Activated CD4-positive, CD25-positive, alpha-beta regulatory T cell treated with anti-CD3 and anti-CD28 coated beads, Interleukin-2, amount 50 U/mL, for 24 hours (primary cell): Measurements from ENCODE around the gene MRGPRX2.

Source experiments
- ATAC-seq, 2 donors: fragments of 150-1000 bp; cut with Tn5 transposase; one replicate each; pipeline ENCODE4 v1.10.0; 2021; ENCODE audit warnings: mild to moderate bottlenecking in 1 of 2, moderate library complexity in 1 of 2

Gene MRGPRX2

DNA sequence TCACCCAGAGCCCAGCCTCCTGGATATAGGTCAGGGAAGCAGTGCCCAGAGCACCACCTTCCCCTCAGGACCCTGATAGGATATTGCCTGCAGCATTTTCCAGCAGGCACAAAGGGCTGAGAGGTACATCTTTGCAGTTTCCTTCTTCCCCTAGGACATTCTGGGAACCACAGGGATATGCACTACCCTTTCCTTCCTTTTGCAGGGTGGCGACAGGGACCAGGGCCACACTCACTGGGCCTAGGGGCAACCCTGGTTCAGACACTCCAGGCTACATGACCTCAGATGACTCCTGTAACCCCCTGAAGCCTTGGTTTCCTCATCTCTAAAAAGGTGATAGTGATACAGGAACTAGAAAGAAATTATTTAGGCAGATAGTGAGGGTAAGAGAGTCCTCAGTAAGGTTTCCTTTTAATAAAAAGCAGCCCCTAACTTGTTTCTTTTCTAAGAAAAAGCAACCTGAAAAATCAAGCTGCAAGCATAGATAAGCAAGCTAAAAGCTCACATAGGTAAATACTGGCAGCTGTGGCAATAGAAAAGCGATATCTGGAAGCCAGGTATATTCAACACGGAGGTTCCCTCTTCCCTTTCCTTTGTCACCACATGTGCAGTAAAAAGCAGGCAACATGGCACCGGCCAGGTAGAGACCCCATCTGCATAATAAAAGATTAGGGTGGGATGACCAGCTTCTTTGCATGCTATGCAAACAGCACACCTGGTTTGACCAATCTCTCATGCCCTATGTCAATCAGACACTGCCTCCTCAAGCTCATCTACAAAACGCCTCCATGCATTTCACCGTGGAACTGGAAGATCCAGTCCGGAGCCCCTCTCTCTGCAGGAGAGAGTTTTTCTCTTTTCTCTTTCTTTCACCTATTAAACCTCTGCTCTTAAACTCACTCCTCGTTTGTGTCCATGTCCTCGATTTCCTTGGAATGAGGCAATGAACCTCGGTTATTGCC, 13.2 kb upstream of the MRGPRX2 start:
- ATAC-seq: no peak

DNA sequence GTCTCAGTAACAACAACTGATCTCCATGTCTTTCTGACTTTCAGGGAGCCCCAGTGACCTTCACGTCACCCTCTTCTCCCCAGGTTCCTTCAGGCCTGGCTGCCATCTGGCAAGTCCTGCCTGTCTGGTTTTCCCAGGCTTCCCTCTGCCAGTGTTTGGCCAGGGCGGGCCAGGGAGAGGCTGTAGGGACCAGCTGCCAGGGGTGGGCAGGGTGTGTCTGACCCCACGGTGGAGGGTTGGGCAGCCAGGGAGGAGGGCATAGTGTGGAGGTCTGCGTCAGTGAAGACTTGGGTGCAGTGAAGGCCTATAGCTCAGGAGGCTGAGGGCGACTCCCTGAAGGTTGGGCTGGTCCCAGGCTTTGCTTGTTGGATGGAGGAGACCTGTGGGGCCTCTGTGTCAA, 11.9 kb upstream of the MRGPRX2 start:
- no peak for ATAC-seq

DNA sequence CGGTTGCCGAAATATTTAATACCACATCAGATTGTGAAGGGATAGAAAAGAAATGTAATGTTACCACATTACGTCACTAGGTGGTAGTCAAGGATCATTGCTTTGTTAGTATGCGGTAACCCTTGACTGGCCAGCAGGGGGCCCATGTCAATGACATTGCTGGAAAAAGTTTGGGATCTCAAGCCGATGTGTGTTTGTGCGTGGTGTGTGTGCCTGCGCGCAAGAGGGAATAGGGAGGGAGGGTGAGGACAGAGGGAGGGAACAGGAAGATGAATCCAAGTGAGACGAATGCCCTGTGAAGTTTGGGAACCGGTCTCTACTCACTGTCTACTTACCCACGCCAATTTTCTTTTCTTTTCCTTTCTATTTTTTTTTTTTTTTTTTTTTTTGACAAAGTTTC, 10.7 kb upstream of the MRGPRX2 start:
- peak; percentile 68 to 79 for ATAC-seq

DNA sequence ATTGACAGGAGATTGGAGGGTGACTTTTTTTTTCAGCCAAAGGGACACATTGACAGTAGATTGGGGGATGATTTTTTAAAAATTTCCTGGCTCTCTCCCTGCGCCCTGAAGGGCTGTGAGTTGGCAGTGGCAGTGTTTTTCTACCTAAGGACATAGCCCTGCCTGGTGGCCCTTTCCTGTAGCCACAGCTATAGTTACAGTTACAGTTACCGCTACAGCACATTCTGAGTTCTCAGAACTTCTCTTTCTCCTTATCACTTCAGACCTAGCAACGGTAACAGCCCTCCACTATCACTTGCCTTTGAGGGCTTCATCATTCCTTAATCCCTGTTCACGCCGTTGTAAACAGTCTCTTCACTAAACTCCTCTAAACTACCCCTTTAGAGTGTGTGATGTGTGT, 684 bp downstream of the MRGPRX2 start:
- ATAC-seq: no peak

DNA sequence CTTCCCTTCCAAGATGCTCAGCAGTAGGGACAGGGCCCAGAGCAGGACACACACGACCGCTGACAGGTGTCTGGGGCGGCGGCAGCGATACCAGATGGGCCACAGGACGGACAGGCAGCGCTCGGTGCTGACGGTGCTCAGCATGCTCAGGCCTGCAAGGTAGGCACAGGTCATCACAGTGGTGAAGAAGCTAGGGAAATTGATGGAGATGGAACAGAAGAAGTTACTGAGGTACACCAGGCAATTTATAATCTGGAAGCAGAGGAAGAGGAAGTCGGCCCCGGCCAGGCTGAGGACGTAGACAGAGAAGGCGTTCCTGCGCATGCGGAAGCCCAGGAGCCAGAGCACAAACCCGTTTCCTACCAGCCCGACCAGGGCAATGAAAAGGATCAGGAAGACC, 4.6 kb downstream of the MRGPRX2 start:
- no peak for ATAC-seq

DNA sequence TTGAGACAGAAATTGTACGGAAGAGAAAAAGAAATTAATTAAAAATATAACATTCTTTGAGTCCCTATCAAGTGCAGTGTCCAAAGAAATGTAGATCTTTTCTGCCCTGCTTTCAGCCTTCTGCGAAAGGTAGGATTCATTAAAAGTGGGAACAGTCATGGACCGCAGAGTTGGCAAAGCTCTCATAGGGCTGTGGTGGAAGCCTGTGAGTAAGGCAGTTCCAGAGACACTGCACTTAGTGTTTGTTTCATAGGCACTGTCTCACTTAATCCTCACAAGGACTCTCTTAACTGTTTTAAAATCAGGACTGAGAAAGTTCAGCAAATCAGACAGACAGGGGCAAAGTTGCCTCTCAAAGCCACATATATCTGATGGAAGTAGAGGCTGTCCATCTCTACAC, 5.5 kb downstream of the MRGPRX2 start:
- ATAC-seq: no peak

DNA sequence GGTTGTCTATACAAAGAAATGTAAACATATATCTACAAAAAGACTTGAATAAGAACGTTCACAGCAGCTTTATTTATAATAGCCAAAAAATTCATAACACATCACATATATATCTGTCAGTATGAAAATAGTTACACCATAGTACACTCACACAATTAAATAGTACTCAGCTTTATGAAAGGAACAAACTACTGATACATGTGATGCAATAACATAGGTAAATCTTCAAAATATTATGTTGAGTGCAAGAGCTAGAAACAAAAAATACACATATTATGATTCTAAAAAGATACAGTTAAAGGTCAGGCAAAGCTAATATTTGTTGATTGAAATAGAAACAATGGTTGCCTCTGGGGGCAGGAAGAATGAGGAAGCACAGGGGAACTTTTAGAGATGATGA, 6.6 kb downstream of the MRGPRX2 start:
- ATAC-seq: no peak

DNA sequence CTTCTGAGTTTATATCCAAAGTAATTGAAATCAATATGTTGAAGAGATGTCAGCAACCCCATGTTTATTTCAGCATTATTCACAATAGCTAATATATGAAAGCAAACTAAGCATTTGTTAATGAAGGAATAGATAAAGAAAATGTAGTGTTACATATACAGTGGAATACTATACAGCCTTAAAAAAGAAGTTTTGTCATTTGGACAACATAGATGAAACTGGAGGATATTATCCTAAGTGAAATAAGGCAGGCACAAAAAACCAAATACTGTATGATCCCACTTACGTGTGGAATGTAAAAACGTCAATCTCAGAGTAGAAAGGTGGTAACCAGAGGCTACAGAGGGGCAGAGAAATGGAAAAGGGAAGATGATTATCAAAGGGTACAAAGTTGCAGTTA, 10.2 kb downstream of the MRGPRX2 start:
- ATAC-seq: no peak

DNA sequence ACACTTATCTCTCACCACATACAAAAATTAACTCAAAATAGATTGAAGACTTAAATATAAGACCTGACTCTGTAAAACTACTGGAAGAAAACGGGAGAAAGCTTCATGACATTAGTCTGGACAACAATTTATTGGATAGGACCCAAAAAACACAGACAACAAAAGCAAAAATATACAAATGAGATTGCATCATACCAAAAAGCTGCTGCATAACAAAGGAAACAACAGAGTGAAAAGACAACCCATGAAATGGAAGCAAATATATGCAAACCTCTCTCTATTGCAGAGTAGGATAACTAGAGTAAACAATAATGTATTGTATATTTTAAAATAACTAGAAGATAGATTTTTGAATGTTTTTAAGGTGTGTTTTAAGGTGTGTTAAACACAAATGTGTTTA, 11.2 kb downstream of the MRGPRX2 start:
- ATAC-seq: no peak

DNA sequence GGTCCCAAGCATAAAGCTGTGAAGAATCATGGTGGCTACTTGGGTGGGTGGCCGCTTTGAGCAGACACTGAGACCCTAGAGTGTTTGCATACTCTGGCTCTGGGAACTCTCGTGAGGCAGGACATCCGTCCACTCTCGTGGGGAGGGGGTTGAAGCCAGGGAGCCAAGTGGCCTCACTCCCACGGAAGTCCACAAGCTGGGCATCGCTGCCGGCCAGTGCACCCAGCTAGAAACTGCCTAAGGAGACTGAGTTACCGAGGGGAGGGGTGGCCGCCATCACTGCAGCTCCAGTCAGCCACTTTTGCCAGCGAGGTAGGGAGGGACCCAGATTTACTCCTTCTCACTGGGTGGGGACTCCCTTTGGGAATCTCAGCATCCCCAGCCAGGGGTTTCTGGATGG, 20.5 kb downstream of the MRGPRX2 start:
- ATAC-seq: no peak

DNA sequence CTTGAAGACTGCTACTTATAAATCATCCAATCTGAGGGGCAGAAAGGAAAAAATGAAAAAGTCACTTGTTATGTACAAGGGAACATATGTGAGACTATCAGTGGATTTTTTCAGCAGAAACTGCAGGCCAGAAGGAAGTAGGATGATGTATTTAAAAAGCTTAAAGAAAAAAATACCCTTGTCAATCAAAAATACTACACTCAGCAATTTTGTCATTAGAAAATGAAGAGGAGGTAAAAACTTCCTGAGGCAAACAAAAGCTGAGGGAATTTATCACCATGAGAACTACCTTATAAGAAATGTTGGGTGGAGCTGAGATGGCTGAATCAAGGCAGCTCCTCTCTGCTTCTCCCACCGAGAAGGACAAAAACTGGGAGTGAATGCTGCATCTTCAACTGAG, 21.1 kb downstream of the MRGPRX2 start:
- no peak for ATAC-seq

DNA sequence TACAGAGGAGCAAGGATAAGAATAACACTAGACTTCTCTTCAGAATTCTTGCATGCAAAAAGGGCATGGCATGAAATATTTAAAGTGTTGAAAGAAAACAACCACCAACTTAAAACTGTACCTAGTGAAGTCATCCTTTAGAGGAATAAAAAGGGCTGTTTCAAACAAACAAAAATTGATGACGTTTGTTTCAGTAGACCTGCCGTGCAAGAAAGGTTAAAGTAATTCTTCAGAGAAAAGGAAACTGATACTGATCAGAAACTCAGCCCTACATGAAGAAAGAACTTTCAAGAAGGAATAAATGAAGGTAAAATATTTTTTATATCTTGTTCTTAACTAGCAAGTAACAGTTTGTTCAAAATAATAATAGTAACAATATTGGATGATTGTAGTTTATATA, 27.5 kb downstream of the MRGPRX2 start:
- ATAC-seq: no peak

DNA sequence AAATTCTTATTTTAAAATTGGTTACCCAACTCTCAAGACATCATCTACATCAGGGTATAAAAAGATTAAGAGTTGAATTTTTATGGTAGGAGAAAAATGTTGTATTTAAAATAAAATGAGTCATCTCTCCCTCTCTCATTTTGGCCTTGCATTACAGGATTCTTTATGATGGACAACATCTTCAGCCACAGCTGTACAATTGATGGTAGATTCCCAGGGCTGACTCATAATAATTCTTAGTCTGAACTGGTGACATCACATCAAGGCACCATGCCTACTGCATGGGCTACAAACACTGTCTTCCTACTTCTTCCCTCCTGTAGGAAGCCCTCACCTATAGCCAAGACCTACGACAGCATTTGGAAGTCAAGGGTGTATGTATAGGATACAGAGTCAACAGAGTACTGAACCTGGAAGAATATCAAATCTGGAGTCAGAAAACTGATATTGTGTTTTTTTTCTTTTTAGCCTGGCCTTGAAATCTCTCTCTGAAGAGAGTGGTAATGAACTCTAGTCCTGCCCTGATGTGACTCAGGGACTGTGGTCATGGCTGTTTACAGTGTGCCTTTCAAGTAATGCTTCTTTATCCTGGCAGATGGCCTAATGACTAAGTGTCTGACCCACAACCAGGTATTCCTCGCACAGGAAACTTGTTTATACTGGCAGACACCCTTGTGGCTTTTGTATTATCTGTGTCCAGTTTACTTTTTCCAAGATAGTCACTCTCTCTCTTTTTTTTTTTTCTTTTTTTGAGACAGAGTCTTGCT, 32.5 kb downstream of the MRGPRX2 start:
- no peak for ATAC-seq

DNA sequence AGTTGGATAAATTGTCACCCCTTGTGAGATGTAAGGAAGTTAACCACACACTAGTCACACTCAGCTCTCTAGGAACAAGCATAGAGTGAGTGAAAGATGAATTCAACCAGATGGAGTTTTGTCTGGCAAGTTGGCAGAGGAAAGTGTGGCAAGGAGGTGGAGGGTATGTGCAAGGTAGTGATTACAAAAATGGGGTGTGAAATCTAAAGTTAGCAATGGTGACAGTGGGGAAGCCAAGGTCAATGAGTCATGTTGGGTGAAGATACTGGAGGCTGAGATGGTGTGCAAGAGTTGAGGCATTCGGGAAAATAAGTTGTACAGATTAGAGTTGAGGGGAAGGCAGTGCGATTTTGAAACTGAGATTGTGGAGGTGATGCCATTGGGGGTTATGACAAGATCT, 33.7 kb downstream of the MRGPRX2 start:
- ATAC-seq: no peak

DNA sequence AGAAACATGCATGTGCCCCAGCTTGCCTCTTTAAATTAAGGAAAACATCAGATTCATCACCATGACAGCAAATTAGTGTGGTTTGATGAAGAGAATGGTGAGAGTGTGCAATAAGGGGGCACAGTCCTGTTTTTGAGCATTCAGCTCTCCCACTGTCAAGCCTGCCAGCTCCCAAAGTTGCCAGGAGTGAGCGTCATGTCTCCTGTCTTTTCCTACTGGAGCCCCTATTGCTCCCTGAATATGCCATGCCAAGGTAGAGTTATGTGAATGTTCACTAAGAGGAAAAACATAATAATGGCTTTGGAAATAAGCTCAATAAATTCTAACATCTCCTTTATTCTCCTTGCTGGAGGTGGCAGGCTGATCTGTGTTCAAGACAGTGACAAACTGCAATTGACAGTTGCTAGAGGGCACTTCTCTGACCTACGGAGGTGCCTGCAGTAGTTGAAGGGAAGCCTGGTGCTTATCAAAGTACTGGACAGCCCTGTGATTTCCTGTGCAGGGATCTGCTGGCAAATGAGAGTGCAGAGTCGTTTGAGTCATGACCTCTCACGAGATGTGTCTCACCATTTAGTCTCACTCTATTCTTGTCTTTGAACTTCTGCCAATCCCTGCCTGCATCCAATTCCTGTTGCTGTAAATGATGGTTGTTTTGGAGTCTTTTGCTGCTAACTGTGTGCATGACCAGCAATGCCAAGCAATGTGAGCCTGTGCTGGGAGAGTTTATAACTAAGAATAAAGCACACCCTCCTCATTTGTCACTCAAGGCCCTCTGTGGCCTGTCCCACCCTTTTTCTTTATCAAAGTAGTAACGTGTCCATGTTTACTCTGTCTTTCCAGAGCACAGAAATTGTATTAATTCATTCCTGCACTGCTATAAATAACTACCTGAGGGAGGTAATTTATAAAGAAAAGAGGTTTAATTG, 34.8 kb downstream of the MRGPRX2 start:
- no peak for ATAC-seq

DNA sequence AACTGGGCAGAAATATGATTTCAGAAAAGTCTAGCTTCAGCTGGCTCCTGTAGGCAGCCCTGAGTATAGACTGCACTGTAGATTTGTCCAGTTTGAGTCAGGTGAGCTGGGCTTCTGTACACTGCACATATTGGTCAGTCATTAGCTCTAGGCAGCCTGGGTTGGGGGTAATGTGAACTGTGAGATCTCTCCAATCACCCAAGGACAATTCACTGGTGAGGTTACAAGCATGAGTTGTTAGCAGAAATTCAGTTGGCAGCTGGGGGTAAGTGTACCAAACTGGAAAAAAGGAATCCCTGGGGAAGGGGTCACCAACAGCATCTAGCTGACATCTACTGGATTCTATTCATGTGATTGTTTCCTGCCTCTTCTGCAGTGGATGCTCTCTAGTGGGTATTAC, 39.7 kb downstream of the MRGPRX2 start:
- ATAC-seq: no peak

DNA sequence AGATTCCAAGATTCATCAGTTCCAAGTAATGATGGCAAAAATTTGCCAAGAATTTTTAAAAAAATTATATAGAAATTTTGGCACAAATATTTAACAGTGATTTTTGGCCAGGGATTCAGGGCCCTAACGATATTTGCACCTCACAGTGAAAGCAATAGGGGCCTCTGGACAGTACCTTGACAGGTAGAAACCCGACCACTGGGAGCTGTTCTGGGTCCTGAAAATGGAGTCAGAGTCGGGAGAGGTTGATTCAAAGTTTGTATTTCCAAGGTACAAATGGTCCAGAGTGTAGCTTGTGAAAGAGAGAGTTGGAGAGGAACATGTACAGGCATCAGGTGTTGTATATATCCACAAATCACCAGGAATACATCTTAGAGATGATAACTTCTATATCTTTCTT, 41.6 kb downstream of the MRGPRX2 start:
- no peak for ATAC-seq

DNA sequence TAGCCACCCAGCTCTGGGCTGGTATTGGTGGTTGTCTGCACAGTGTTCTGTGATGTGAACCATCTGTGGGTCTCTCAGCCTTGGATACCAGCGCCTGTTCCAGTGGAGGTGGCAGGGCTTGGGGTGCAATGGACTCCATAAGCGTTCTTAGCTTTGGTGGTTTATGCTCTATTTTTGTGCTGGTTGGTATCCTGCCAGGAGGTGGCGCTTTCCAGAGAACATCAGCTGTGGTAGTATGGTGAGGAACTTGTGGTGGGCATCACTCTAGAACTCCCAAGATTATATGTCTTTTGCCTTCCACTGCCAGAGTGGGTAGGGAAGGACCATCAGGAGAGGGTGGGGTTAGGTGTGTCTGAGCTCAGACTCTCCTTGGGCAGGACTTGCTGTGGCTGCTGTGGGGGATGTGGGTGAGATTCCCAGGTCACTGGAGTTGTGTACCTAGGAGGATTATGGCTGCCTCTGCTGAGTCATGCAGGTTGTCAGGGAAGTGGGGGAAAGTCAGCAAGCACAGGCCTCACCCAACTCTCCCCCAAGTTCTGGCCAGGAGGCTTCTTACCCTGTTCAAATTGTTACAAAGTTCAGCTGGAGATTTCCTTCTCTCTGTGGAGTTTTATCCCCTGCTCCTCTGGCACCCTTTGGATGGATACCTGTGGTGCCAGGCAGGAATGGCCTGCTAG, 47.2 kb downstream of the MRGPRX2 start:
- no peak for ATAC-seq

DNA sequence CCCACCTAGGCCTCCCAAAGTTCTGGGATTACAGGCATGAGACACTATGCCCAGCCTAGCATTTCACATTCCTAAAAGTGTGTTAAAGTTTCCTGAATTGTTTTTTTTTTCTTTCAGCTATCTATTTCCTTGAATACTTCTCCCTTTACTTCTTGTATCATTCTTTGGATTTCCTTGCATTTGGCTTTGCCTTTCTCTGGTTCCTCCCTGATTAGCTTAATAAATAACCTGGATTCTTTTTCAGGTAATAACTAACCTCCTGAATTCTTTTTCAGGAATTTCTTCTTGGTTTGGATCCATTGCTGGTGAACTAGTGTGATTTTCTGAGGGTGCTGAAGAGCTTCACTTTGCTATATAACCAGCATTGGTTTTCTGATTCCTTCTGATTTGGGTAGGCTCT, 47.9 kb downstream of the MRGPRX2 start:
- no peak for ATAC-seq
